H1 (cell line): Measurements from ENCODE around the gene NDST3. TPM values are rescaled to one million over a fixed set of nuclear protein-coding genes. Genes with fewer than 3 reads are reported as not detected.

ENCODE experiments used
- CTCF ChIA-PET: fragments of 300-600 bp; sonication (Branson Sonifier 250); formaldehyde crosslinking; loops from one replicate; lab custom pipeline; 2021; ENCODE audit not compliant: partially characterized antibody; lab: Charles Lee
- POLR2A ChIA-PET: fragments of 300-600 bp; sonication (Branson Sonifier 250); formaldehyde crosslinking; loops from one replicate; lab custom pipeline; 2021; ENCODE audit warnings: inconsistent platforms; ENCODE audit not compliant: partially characterized antibody; lab: Charles Lee
- DNase-seq, 2 experiments: peaks; one replicate each; pipeline versions ENCODE4 v3.0.0 to v3.0.0-alpha.2; 2010 to 2022; ENCODE audit warnings: low spot score in 2 of 2, low read depth in 1 of 2, mixed read lengths in 1 of 2
- FAIRE-seq: peaks from 2 replicates; lab custom pipeline; 2011; peaks lifted over from hg19 to GRCh38; lab: Jason Lieb, UNC
- H2AFZ ChIP-seq: 2 replicates; pipeline ENCODE4 v1.8.1; 2012; ENCODE audit warnings: low read length, inconsistent platforms
- H2AK5ac ChIP-seq: 2 replicates; pipeline ENCODE4 v1.6.1; 2013; ENCODE audit warnings: low read depth, low read length
- H2BK120ac ChIP-seq: replicated peaks from 2 replicates; pipeline ENCODE3; 2013; ENCODE audit warnings: low read depth, low read length, inconsistent platforms
- H2BK12ac ChIP-seq: 2 replicates; pipeline ENCODE4 v1.6.1; 2013; ENCODE audit warnings: low read depth, low read length
- H2BK15ac ChIP-seq: 2 replicates; pipeline ENCODE4 v1.6.1; 2013; ENCODE audit warnings: low read length
- H2BK20ac ChIP-seq: 2 replicates; pipeline ENCODE4 v1.6.1; 2013; ENCODE audit warnings: low read length
- H2BK5ac ChIP-seq: 2 replicates; pipeline ENCODE4 v1.6.1; 2013; ENCODE audit warnings: low read depth, low read length
- H3K14ac ChIP-seq: 2 replicates; pipeline ENCODE4 v1.6.1; 2013; ENCODE audit warnings: inconsistent platforms; ENCODE audit not compliant: insufficient read length
- H3K18ac ChIP-seq: 2 replicates; pipeline ENCODE4 v1.6.1; 2013; ENCODE audit warnings: low read length; ENCODE audit errors: extremely low read depth
- H3K23ac ChIP-seq: 2 replicates; pipeline ENCODE4 v1.6.1; 2013; ENCODE audit warnings: inconsistent platforms; ENCODE audit not compliant: insufficient read length
- H3K23me2 ChIP-seq: 2 replicates; pipeline ENCODE4 v1.6.1; 2013; ENCODE audit warnings: low read depth, low read length
- H3K27ac ChIP-seq: 2 replicates; pipeline ENCODE4 v1.6.1; 2011; ENCODE audit warnings: low read depth, low read length, inconsistent platforms
- H3K27me3 ChIP-seq, 4 experiments: replicated peaks in 1 of 4; 1 replicate in 1 of 4; 2 replicates in 3 of 4; pipeline versions ENCODE4 v1.6.1 to v1.8.1; 2011 to 2013; ENCODE audit warnings: low read length in 3 of 4, mild to moderate bottlenecking in 3 of 4, inconsistent platforms in 2 of 4, mixed read lengths in 2 of 4, moderate library complexity in 1 of 4; ENCODE audit not compliant: control insufficient read depth in 3 of 4, insufficient read depth in 3 of 4; ENCODE audit errors: extremely low read depth in 1 of 4
- H3K36me3 ChIP-seq, 4 experiments: 2 replicates each; pipeline versions ENCODE4 v1.6.1 to v1.8.1; 2011 to 2013; ENCODE audit warnings: mild to moderate bottlenecking in 4 of 4, low read length in 3 of 4, moderate library complexity in 2 of 4, control low read depth in 1 of 4, inconsistent platforms in 1 of 4; ENCODE audit not compliant: insufficient read depth in 4 of 4, control insufficient read depth in 2 of 4
- H3K4ac ChIP-seq: replicated peaks from 2 replicates; pipeline ENCODE3; 2013; ENCODE audit warnings: low read length, low read depth, mixed read lengths, inconsistent platforms; ENCODE audit not compliant: insufficient read length
- H3K4me1 ChIP-seq, 4 experiments: replicated peaks in 1 of 4; 1 replicate in 1 of 4; 2 replicates in 3 of 4; pipeline versions ENCODE4 v1.6.1 to v1.8.1; 2011 to 2013; ENCODE audit warnings: low read length in 3 of 4, inconsistent platforms in 2 of 4, mixed read lengths in 1 of 4; ENCODE audit not compliant: insufficient read depth in 4 of 4, control insufficient read depth in 3 of 4
- H3K4me2 ChIP-seq, 2 experiments: 2 replicates each; pipeline versions ENCODE4 v1.6.1 to v1.8.1; 2011 to 2013; ENCODE audit warnings: low read depth in 2 of 2, low read length in 2 of 2, control low read depth in 1 of 2, inconsistent platforms in 1 of 2, mild to moderate bottlenecking in 1 of 2; ENCODE audit not compliant: insufficient read depth in 1 of 2
- H3K4me3 ChIP-seq, 4 experiments: fragments of 200-600, 300-600 bp in 1 of 4; sonication (generic), shearing (Covaris generic), sonication (Bioruptor Twin) in 1 of 4; 2 replicates each; pipeline versions ENCODE4 v1.5.1 to v1.8.1; 2011 to 2016; ENCODE audit warnings: low read length in 4 of 4, low read depth in 3 of 4, control low read depth in 2 of 4, inconsistent platforms in 2 of 4, mild to moderate bottlenecking in 2 of 4, mixed read lengths in 1 of 4, moderate library complexity in 1 of 4; ENCODE audit not compliant: insufficient read depth in 2 of 4; ENCODE audit errors: extremely low read depth in 1 of 4
- H3K56ac ChIP-seq: replicated peaks from 2 replicates; pipeline ENCODE3; 2013; ENCODE audit warnings: low read depth, mild to moderate bottlenecking, mixed read lengths, low read length, inconsistent platforms; ENCODE audit not compliant: insufficient read length
- H3K79me1 ChIP-seq: 2 replicates; pipeline ENCODE4 v1.6.1; 2013; ENCODE audit warnings: low read depth, low read length, control low read depth
- H3K79me2 ChIP-seq, 2 experiments: 2 replicates each; pipeline versions ENCODE4 v1.6.1 to v1.8.1; 2012 to 2013; ENCODE audit warnings: low read length in 2 of 2, mild to moderate bottlenecking in 2 of 2, inconsistent platforms in 1 of 2; ENCODE audit not compliant: insufficient read depth in 2 of 2, control insufficient read depth in 1 of 2
- H3K9ac ChIP-seq, 4 experiments: replicated peaks in 1 of 4; 1 replicate in 1 of 4; 2 replicates in 3 of 4; pipeline versions ENCODE4 v1.6.1 to v1.8.1; 2011 to 2013; ENCODE audit warnings: low read depth in 3 of 4, low read length in 3 of 4, control low read depth in 2 of 4, mild to moderate bottlenecking in 2 of 4, moderate library complexity in 2 of 4, inconsistent platforms in 1 of 4; ENCODE audit errors: extremely low read depth in 1 of 4
- H3K9me3 ChIP-seq, 2 experiments: 2 replicates each; pipeline versions ENCODE4 v1.6.1 to v1.8.1; 2012 to 2013; ENCODE audit warnings: mild to moderate bottlenecking in 2 of 2, moderate library complexity in 2 of 2, control low read depth in 1 of 2, inconsistent platforms in 1 of 2, low read depth in 1 of 2, low read length in 1 of 2, mixed read lengths in 1 of 2; ENCODE audit not compliant: insufficient read depth in 2 of 2
- H4K20me1 ChIP-seq, 2 experiments: replicated peaks in 1 of 2; 2 replicates each; pipeline versions ENCODE3 to v1.8.1; 2011 to 2013; ENCODE audit warnings: inconsistent platforms in 2 of 2, low read length in 2 of 2, mild to moderate bottlenecking in 1 of 2; ENCODE audit not compliant: insufficient read depth in 2 of 2, control insufficient read depth in 1 of 2
- H4K5ac ChIP-seq: 2 replicates; pipeline ENCODE4 v1.6.1; 2013; ENCODE audit warnings: low read length, low read depth, mixed read lengths, inconsistent platforms; ENCODE audit not compliant: insufficient read length
- H4K8ac ChIP-seq: 2 replicates; pipeline ENCODE4 v1.8.0; 2013; ENCODE audit warnings: mild to moderate bottlenecking, moderate library complexity, low read length, inconsistent platforms; ENCODE audit not compliant: insufficient read depth; ENCODE audit errors: extremely low read depth
- H4K91ac ChIP-seq: replicated peaks from 2 replicates; pipeline ENCODE3; 2013; ENCODE audit warnings: low read length, mixed read lengths, inconsistent platforms; ENCODE audit not compliant: insufficient read length
- ATF3 ChIP-seq: IDR thresholded peaks from 2 replicates; pipeline ENCODE4 v1.6.1; 2011; ENCODE audit warnings: low read depth, mild to moderate bottlenecking, low read length; ENCODE audit not compliant: insufficient read depth
- BACH1 ChIP-seq: IDR thresholded peaks from 2 replicates; pipeline ENCODE4 v1.6.1; 2012; ENCODE audit warnings: low read length, improper control_type of control experiment
- EP300 ChIP-seq, 2 experiments: IDR thresholded peaks; 1 replicate in 1 of 2; 2 replicates in 1 of 2; pipeline ENCODE4 v1.6.1; 2011 to 2012; ENCODE audit warnings: low read depth in 2 of 2, low read length in 2 of 2, mild to moderate bottlenecking in 2 of 2, borderline replicate concordance in 1 of 2, inconsistent platforms in 1 of 2, moderate library complexity in 1 of 2
- GTF2F1 ChIP-seq: IDR thresholded peaks from 2 replicates; pipeline ENCODE4 v1.6.1; 2012; ENCODE audit warnings: low read depth, low read length, improper control_type of control experiment, borderline replicate concordance
- JUN ChIP-seq: IDR thresholded peaks from 2 replicates; pipeline ENCODE4 v1.6.1; 2011; ENCODE audit warnings: low read depth, mild to moderate bottlenecking, improper control_type of control experiment, low read length
- JUND ChIP-seq: IDR thresholded peaks from 2 replicates; pipeline ENCODE4 v1.6.1; 2011; ENCODE audit warnings: mild to moderate bottlenecking, improper control_type of control experiment, low read length
- NRF1 ChIP-seq: IDR thresholded peaks from 2 replicates; pipeline ENCODE4 v1.6.1; 2011; ENCODE audit warnings: mild to moderate bottlenecking, low read depth, low read length, improper control_type of control experiment
- PHF8 ChIP-seq: fragments of 200-600 bp; sonication (generic); conservative IDR thresholded peaks from 2 replicates; pipeline ENCODE4 v1.7.1; 2012; ENCODE audit warnings: low read depth, mild to moderate bottlenecking, inconsistent platforms, low read length, moderate library complexity
- RBBP5 ChIP-seq: IDR thresholded peaks from 2 replicates; pipeline ENCODE4 v1.7.1; 2012; ENCODE audit warnings: low read depth, mild to moderate bottlenecking, inconsistent platforms, low read length, moderate library complexity, borderline replicate concordance
- SIRT6 ChIP-seq: IDR thresholded peaks from one replicate; pipeline ENCODE4 v1.7.1; 2012; ENCODE audit warnings: low read length, inconsistent platforms
- SRF ChIP-seq: IDR thresholded peaks from 2 replicates; pipeline ENCODE4 v1.6.1; 2011; ENCODE audit warnings: mild to moderate bottlenecking, low read depth, low read length, moderate library complexity
- TAF1 ChIP-seq: IDR thresholded peaks from 2 replicates; pipeline ENCODE4 v1.6.1; 2011; ENCODE audit warnings: mild to moderate bottlenecking, low read depth, low read length
- WGBS, 2 experiments: shearing (Covaris generic) in 1 of 2; methylation state at CpG; one replicate each; pipeline versions ENCODE4 v1.1.6 to v1.1.7; 2013 to 2015; ENCODE audit warnings: low lambda C conversion rate in 2 of 2, mixed read lengths in 2 of 2, inconsistent platforms in 1 of 2, low coverage in 1 of 2, missing lambda C conversion rate in 1 of 2; ENCODE audit not compliant: insufficient replicate concordance in 2 of 2, insufficient coverage in 1 of 2, insufficient read length in 1 of 2; ENCODE audit errors: extremely low coverage in 1 of 2, missing lambda C conversion rate in 1 of 2; 5-methylcytosine and 5-hydroxymethylcytosine counted together
- polyA plus RNA-seq, 7 experiments: library from polyadenylated mRNA; depleted of rRNA in 3 of 7; stranded (reverse) in 5 of 7; unstranded in 2 of 7; fragments of >200 nt in 5 of 7; fragments of 200-250 nt in 2 of 7; gene quantifications; 1 replicate in 5 of 7; 2 replicates in 1 of 7; 4 replicates in 1 of 7; pipeline versions ENCODE4 v1.2.1 to v1.2.3, GENCODE V29; 2011 to 2013; ENCODE audit warnings: missing spikeins in 2 of 7, mixed read lengths in 2 of 7
- total RNA-seq: library from RNA; stranded (reverse); fragmentation: NEBNext Ultra II Directional; extraction: Animal tissue kit (Norgen Biotek cat#: 25700); gene quantifications from 2 replicates; pipeline ENCODE4 v1.2.1, GENCODE V29; 2021
- TF ChIP-seq, protein P1 (sequence below): IDR thresholded peaks from 2 replicates; pipeline ENCODE4 v1.6.1; 2011; ENCODE audit warnings: low read length, improper control_type of control experiment

NDST3 gene
- total and polyA plus RNA-seq, 2 of the 8 experiments (the other 6 are each of a cell fraction or from before 2014, with no cell fraction given) = 0.35 to 0.60 TPM

DNA sequence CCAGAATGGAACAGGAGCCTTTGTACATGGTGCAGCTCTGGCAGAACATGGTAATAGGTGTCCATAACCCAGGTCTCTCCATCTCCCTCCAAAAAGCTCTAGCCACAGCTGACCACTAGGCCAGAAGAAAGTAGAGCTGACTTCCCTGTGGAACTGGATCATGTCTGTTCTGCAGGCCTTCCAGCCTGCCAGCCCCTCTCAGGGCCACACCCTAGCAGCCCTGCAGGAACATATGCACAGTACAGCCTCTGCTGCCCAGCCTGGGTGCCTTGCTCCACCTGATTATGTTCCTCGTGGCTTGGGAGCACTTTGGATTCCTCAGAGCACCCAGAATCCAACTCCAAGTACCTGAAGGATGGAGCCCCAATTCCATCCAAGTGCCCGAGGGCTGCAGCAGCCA, 12.0 kb downstream of the NDST3 start:
- WGBS, 2 experiments = 89% methylated on average over 2 of the region's 2 CpGs; no CpG with 5 or more reads in 1 of the 2 experiments
- Histone ChIP-seq H3K14ac (no peak overlapping the region), H3K4me3 (no peak overlapping the region), H2AFZ (no peak overlapping the region), H2BK12ac (no peak overlapping the region), H3K4me2 (no peak overlapping the region), H4K5ac (no peak overlapping the region), H2BK15ac (no peak overlapping the region), H3K56ac (no peak overlapping the region), H3K9me3 (0 out of 4 replicates have a peak, but pooled peaks cover 0 to 4% of the 10 kb centered on the region in 2 experiments), H3K79me1 (no peaks in the 10 kb centered on the region), H3K18ac (no peak overlapping the region), H3K27ac (no peak overlapping the region), H2BK20ac (no peak overlapping the region), H4K91ac (no peak overlapping the region), H3K79me2 (no peaks in the 10 kb centered on the region), H3K4me1 (no peaks in the 10 kb centered on the region), H3K9ac (no peak overlapping the region), H2BK5ac (no peak overlapping the region), H3K36me3 (no peaks in the 10 kb centered on the region), H3K27me3 (no peaks in the 10 kb centered on the region), H4K20me1 (no peaks in the 10 kb centered on the region), H4K8ac (no peak overlapping the region), H3K4ac (no peak overlapping the region), H2AK5ac (no peak overlapping the region), H3K23me2 (no peaks in the 10 kb centered on the region), H3K23ac (no peak overlapping the region), H2BK120ac (no peak overlapping the region)
- POLR2A ChIA-PET = no interaction called here
- CTCF ChIA-PET = interaction anchor here (0.6 to 1.0 kb wide), 2 partner anchors 19 to 178 kb away, joined by 3 read pairs; no protein-coding TSS in a partner anchor
- DNase-seq (no peak), FAIRE-seq (no peak)
- no peak for TF ChIP-seq GTF2F1
- no peak for TF ChIP-seq JUND
- no peak for TF ChIP-seq PHF8
- no peak for TF ChIP-seq ATF3
- TF ChIP-seq JUN = no peak
- no peak for TF ChIP-seq EP300 (IDR thresholded peaks at IDR 0.05; ENCODE audit: borderline replicate concordance in 1 of 2, low read depth in 2 of 2, low read length in 2 of 2)
- TF ChIP-seq RBBP5 = no peak
- no peak for TF ChIP-seq SIRT6
- no peak for TF ChIP-seq BACH1
- no peak for TF ChIP-seq NRF1
- TF ChIP-seq SRF = no peak
- TF ChIP-seq, protein P1, sequence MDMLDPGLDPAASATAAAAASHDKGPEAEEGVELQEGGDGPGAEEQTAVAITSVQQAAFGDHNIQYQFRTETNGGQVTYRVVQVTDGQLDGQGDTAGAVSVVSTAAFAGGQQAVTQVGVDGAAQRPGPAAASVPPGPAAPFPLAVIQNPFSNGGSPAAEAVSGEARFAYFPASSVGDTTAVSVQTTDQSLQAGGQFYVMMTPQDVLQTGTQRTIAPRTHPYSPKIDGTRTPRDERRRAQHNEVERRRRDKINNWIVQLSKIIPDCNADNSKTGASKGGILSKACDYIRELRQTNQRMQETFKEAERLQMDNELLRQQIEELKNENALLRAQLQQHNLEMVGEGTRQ = no peak
- TF ChIP-seq TAF1 = no peak
